ENCODE data around the gene TLE4.

TLE4 gene

GRCh38 chr9:79694208-79694607 is 122.4 kb downstream of the TLE4 start:
- no peak for DNase-seq

GRCh38 chr9:79694676-79695400 is 123.1 kb downstream of the TLE4 start:
- no peak for DNase-seq

- no peak for DNase-seq
These were observed 123.9 kb downstream of the TLE4 start for GRCh38 chr9:79695531-79696175.

GRCh38 chr9:79698967-79699366 is 127.2 kb downstream of the TLE4 start:
- no peak for DNase-seq

GRCh38 chr9:79699479-79699878 is 127.7 kb downstream of the TLE4 start:
- no peak for DNase-seq

GRCh38 chr9:79700607-79701360 is 129.0 kb downstream of the TLE4 start:
- no peak for DNase-seq

- no peak for DNase-seq
These were observed 129.9 kb downstream of the TLE4 start for GRCh38 chr9:79701651-79702050.

GRCh38 chr9:79705704-79706103 is 133.9 kb downstream of the TLE4 start:
- DNase-seq = no peak

- DNase-seq = no peak
These were observed 134.7 kb downstream of the TLE4 start for GRCh38 chr9:79706512-79706911.

- no peak for DNase-seq
These were observed 135.8 kb downstream of the TLE4 start for GRCh38 chr9:79707589-79707988.

- no peak for DNase-seq
These were observed 136.8 kb downstream of the TLE4 start for GRCh38 chr9:79708541-79708940.

GRCh38 chr9:79709743-79710674 is 138.2 kb downstream of the TLE4 start:
- no peak for DNase-seq

- no peak for DNase-seq
These were observed 140.1 kb downstream of the TLE4 start for GRCh38 chr9:79711874-79712273.

- DNase-seq = no peak
These were observed 147.3 kb downstream of the TLE4 start for GRCh38 chr9:79719021-79719420.

- no peak for DNase-seq
These were observed 148.2 kb downstream of the TLE4 start for GRCh38 chr9:79719989-79720388.

GRCh38 chr9:79731171-79731890 is 159.6 kb downstream of the TLE4 start:
- DNase-seq = no peak

GRCh38 chr9:79735023-79735779 is 163.4 kb downstream of the TLE4 start:
- no peak for DNase-seq

- DNase-seq = no peak
These were observed 164.3 kb downstream of the TLE4 start for GRCh38 chr9:79736051-79736450.

GRCh38 chr9:79741381-79741780 is 169.6 kb downstream of the TLE4 start:
- DNase-seq = no peak

GRCh38 chr9:79742110-79742721 is 170.5 kb downstream of the TLE4 start:
- DNase-seq = no peak

- no peak for DNase-seq
These were observed 172.8 kb downstream of the TLE4 start for GRCh38 chr9:79744521-79744920.

Measured in activated gamma-delta T cell (primary cell).